ENCODE measurements around the gene ARHGAP18. TPM values are rescaled to one million over a fixed set of nuclear protein-coding genes. Genes with fewer than 3 reads are reported as not detected.

ARHGAP18 gene
- total RNA-seq, 2 donors from 2014 or later, result 18.7 to 28.3 TPM

DNA sequence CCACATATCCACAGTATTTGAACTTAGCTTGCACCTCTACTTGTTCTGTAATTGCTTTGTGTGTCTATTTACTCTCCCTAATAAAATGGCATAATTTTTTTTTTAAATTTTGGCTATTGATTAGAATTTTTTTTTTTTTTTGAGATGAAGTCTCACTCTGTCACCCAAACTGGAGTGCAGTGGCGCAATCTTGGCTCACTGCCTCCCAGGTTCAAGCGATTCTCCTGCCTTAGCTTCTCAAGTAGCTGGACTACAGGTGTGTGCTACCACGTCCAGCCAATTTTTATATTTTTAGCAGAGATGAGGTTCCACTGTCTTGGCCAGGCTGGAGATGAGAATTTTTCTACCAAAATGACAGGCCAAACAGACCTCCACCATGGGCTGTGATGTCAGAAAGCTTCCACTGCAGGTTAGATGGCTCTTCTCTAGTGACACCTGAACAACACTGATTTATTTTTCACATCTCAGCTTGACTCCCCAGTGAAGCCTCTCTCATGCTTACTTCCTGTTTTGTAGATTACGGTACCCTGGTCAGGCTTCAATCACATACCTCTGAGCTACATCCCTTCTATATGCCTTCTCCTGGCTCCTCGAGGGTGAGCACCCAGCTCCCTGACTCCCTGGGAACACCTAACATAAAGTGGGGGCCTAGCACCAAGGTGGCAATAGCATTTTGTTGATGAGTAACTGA lies 112.8 kb downstream of the ARHGAP18 start:
- H3K36me3 ChIP-seq, result no peaks in the 10 kb centered on the region
- TF ChIP-seq, protein P1, sequence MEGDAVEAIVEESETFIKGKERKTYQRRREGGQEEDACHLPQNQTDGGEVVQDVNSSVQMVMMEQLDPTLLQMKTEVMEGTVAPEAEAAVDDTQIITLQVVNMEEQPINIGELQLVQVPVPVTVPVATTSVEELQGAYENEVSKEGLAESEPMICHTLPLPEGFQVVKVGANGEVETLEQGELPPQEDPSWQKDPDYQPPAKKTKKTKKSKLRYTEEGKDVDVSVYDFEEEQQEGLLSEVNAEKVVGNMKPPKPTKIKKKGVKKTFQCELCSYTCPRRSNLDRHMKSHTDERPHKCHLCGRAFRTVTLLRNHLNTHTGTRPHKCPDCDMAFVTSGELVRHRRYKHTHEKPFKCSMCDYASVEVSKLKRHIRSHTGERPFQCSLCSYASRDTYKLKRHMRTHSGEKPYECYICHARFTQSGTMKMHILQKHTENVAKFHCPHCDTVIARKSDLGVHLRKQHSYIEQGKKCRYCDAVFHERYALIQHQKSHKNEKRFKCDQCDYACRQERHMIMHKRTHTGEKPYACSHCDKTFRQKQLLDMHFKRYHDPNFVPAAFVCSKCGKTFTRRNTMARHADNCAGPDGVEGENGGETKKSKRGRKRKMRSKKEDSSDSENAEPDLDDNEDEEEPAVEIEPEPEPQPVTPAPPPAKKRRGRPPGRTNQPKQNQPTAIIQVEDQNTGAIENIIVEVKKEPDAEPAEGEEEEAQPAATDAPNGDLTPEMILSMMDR (IDR thresholded peaks at IDR 0.05), result no peak
- no peak overlapping the region for H3K27ac ChIP-seq
- intact Hi-C loops (cut with DNase I), result loop anchor here (10.0 kb wide), 1 partner anchor 348 kb away; no protein-coding TSS in a partner anchor
- no peaks in the 10 kb centered on the region for H3K4me1 ChIP-seq
- DNase-seq, result no peak
- H3K27me3 ChIP-seq, result no peaks in the 10 kb centered on the region
- no peak overlapping the region for H3K9ac ChIP-seq (ENCODE audit: low read depth in 2 of 2, low read length in 2 of 2)
- H3K4me3 ChIP-seq, result no peak overlapping the region
- H3K9me3 ChIP-seq, result no peaks in the 10 kb centered on the region

DNA sequence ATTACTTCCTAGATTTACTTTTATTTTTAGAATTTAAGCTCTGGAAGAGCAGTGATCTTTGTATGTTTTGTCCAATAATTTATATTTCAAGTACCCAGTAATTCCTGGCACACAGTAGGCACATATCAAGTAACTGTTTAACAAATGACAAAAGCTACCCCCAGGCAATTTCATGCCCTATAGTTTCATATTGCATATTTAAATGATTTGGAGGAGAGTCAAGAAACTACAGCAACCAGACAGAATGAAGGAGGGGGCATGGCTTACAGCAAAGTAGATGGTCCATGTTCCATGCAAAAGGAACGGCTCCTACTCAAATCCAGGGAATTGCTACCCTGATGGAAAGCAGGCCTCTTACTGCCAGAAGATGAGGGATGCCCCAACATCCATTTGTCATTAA lies 113.5 kb downstream of the ARHGAP18 start:
- intact Hi-C loops (cut with DNase I), result loop anchor here (10.0 kb wide), 1 partner anchor 348 kb away; no protein-coding TSS in a partner anchor
- Histone ChIP-seq H3K4me1 (no peaks in the 10 kb centered on the region), H3K9me3 (no peaks in the 10 kb centered on the region), H3K27me3 (no peaks in the 10 kb centered on the region), H3K27ac (no peak overlapping the region), H3K36me3 (no peaks in the 10 kb centered on the region), H3K9ac (ENCODE audit: low read depth in 2 of 2, low read length in 2 of 2) (no peak overlapping the region), H3K4me3 (no peak overlapping the region)
- DNase-seq, result no peak
- TF ChIP-seq, protein P1 (IDR thresholded peaks at IDR 0.05), result no peak

DNA sequence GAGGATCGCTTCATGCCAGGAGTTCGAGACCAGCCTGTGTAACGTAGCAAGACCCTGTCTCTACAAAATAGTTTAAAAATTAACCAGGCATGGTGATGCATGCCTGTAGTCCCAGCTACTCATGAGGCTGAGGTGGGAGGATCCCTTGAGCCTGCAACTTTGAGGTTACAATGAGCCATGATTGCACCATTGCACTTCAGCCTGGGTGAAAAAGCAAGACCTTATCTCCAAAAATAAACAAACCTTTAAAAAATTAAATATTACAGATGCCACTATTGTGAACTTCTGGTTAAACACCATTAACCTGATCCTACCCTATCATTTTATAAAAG lies 116.8 kb downstream of the ARHGAP18 start:
- no peak overlapping the region for H3K27ac ChIP-seq
- H3K27me3 ChIP-seq, result no peaks in the 10 kb centered on the region
- no peak overlapping the region for H3K9ac ChIP-seq (ENCODE audit: low read depth in 2 of 2, low read length in 2 of 2)
- no peak overlapping the region for H3K4me3 ChIP-seq
- H3K36me3 ChIP-seq, result no peaks in the 10 kb centered on the region
- H3K9me3 ChIP-seq, result no peaks in the 10 kb centered on the region
- TF ChIP-seq, protein P1 (IDR thresholded peaks at IDR 0.05), result no peak
- no peak for DNase-seq
- intact Hi-C loops (cut with DNase I), result loop anchor here (10.0 kb wide), 1 partner anchor 352 kb away; no protein-coding TSS in a partner anchor
- no peaks in the 10 kb centered on the region for H3K4me1 ChIP-seq

DNA sequence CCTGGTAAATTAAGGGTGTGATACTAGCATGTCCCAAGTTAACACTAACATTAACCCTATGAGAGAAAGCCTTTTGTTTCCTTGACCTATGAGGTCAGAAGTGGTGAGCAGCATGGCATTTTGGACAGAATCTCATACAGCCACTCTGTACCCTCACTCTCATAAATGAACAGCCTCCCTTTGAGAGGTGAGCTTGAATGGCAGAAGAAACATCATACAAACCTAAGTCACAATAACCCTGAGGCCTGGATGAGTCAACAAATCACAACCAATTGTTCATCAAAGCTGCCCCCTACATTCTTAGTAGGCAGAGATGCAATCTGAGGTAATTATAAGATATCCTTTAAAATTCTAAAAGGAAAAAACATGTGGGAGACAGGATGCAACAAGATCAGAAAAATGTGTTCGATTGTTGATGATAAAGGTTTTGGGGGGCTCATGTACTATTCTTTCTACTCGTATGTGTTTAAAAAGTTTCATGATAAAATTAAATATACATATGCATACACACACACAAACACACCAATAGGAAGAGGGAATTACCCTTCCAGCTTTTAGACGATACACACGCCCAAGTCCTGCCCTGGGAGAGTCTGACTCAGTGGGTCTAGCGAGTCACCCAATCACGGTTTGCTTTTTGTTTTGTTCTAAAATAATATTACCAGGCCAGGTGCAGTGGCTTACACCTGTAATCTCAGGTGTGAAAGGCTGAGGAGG lies 117.3 kb downstream of the ARHGAP18 start:
- Histone ChIP-seq H3K27ac (no peak overlapping the region), H3K27me3 (no peaks in the 10 kb centered on the region), H3K9me3 (no peaks in the 10 kb centered on the region), H3K4me3 (no peak overlapping the region), H3K36me3 (no peaks in the 10 kb centered on the region), H3K9ac (ENCODE audit: low read depth in 2 of 2, low read length in 2 of 2) (no peak overlapping the region), H3K4me1 (no peaks in the 10 kb centered on the region)
- no peak for DNase-seq
- intact Hi-C loops (cut with DNase I), result loop anchor here (10.0 kb wide), 1 partner anchor 352 kb away; no protein-coding TSS in a partner anchor
- TF ChIP-seq, protein P1 (IDR thresholded peaks at IDR 0.05), result no peak

DNA sequence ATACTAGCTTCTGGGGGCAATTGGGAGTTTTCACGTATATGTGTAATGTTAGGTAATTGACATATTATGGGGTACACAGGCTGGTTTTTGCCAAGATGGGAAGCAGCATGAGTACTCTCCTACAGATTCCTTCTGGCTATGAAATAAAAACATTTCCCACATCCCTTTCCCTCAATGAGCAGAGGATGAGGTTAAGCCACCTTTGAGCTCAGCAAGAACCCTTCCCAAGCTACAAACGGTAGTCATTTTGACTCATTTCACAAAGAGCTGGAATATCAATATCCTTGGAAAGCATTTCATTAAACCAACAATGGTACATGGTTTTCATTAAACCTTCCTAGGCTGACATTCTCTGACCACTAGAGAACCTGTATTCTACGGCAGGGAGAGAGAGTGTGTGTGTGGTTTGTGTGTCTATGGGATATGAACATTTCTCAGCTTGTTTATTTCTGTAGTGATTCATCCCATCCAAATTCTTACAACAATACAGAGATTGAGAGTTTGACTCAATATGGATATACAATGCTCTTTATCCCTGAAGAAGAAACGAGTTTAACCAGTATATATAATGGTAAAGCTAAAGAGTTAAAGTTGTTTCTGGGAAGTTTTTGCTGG lies 119.5 kb downstream of the ARHGAP18 start:
- DNase-seq, result no peak
- Histone ChIP-seq H3K9me3 (no peaks in the 10 kb centered on the region), H3K9ac (ENCODE audit: low read depth in 2 of 2, low read length in 2 of 2) (no peak overlapping the region), H3K27me3 (no peaks in the 10 kb centered on the region), H3K36me3 (no peaks in the 10 kb centered on the region), H3K27ac (no peak overlapping the region), H3K4me1 (no peaks in the 10 kb centered on the region), H3K4me3 (no peak overlapping the region)
- TF ChIP-seq, protein P1 (IDR thresholded peaks at IDR 0.05), result no peak
- intact Hi-C loops (cut with DNase I), result loop anchor here (10.0 kb wide), 1 partner anchor 354 kb away; no protein-coding TSS in a partner anchor
